GM23248 (cell line): ENCODE results near the gene FH.

Experiments
- EZH2 ChIP-seq: fragments of 200-600 bp; sonication (generic); IDR thresholded peaks from 2 replicates; pipeline ENCODE4 v1.6.1; 2018; ENCODE audit warnings: antibody characterized with exemption, mild to moderate bottlenecking; ENCODE audit not compliant: insufficient read depth, poor library complexity, severe bottlenecking
- EZH2phosphoT487 ChIP-seq: fragments of 200-600 bp; sonication (generic); IDR thresholded peaks from 2 replicates; pipeline ENCODE4 v1.6.1; 2018; ENCODE audit warnings: antibody characterized with exemption, moderate library complexity, mild to moderate bottlenecking, low read depth; ENCODE audit not compliant: insufficient read depth

- TF ChIP-seq EZH2 (no peak), EZH2phosphoT487 (no peak)
Observed at GRCh38 chr1:241470361-241470760, 49.2 kb downstream of the FH start.
